H1 (cell line): ENCODE data around the gene ERVMER34-1. TPM values are rescaled to one million over a fixed set of nuclear protein-coding genes. Genes with fewer than 3 reads are reported as not detected.

Source experiments
- CTCF ChIA-PET: fragments of 300-600 bp; sonication (Branson Sonifier 250); formaldehyde crosslinking; loops from one replicate; lab custom pipeline; 2021; ENCODE audit not compliant: partially characterized antibody; lab: Charles Lee
- POLR2A ChIA-PET: fragments of 300-600 bp; sonication (Branson Sonifier 250); formaldehyde crosslinking; loops from one replicate; lab custom pipeline; 2021; ENCODE audit warnings: inconsistent platforms; ENCODE audit not compliant: partially characterized antibody; lab: Charles Lee
- DNase-seq, 2 experiments: peaks; one replicate each; pipeline versions ENCODE4 v3.0.0 to v3.0.0-alpha.2; 2010 to 2022; ENCODE audit warnings: low spot score in 2 of 2, low read depth in 1 of 2, mixed read lengths in 1 of 2
- FAIRE-seq: peaks from 2 replicates; lab custom pipeline; 2011; peaks lifted over from hg19 to GRCh38; lab: Jason Lieb, UNC
- H2AFZ ChIP-seq: 2 replicates; pipeline ENCODE4 v1.8.1; 2012; ENCODE audit warnings: low read length, inconsistent platforms
- H2AK5ac ChIP-seq: 2 replicates; pipeline ENCODE4 v1.6.1; 2013; ENCODE audit warnings: low read depth, low read length
- H2BK120ac ChIP-seq: replicated peaks from 2 replicates; pipeline ENCODE3; 2013; ENCODE audit warnings: low read depth, low read length, inconsistent platforms
- H2BK12ac ChIP-seq: 2 replicates; pipeline ENCODE4 v1.6.1; 2013; ENCODE audit warnings: low read depth, low read length
- H2BK15ac ChIP-seq: 2 replicates; pipeline ENCODE4 v1.6.1; 2013; ENCODE audit warnings: low read length
- H2BK20ac ChIP-seq: 2 replicates; pipeline ENCODE4 v1.6.1; 2013; ENCODE audit warnings: low read length
- H2BK5ac ChIP-seq: 2 replicates; pipeline ENCODE4 v1.6.1; 2013; ENCODE audit warnings: low read depth, low read length
- H3K14ac ChIP-seq: 2 replicates; pipeline ENCODE4 v1.6.1; 2013; ENCODE audit warnings: inconsistent platforms; ENCODE audit not compliant: insufficient read length
- H3K18ac ChIP-seq: 2 replicates; pipeline ENCODE4 v1.6.1; 2013; ENCODE audit warnings: low read length; ENCODE audit errors: extremely low read depth
- H3K23ac ChIP-seq: 2 replicates; pipeline ENCODE4 v1.6.1; 2013; ENCODE audit warnings: inconsistent platforms; ENCODE audit not compliant: insufficient read length
- H3K23me2 ChIP-seq: 2 replicates; pipeline ENCODE4 v1.6.1; 2013; ENCODE audit warnings: low read depth, low read length
- H3K27ac ChIP-seq: 2 replicates; pipeline ENCODE4 v1.6.1; 2011; ENCODE audit warnings: low read depth, low read length, inconsistent platforms
- H3K27me3 ChIP-seq, 4 experiments: replicated peaks in 1 of 4; 1 replicate in 1 of 4; 2 replicates in 3 of 4; pipeline versions ENCODE4 v1.6.1 to v1.8.1; 2011 to 2013; ENCODE audit warnings: low read length in 3 of 4, mild to moderate bottlenecking in 3 of 4, inconsistent platforms in 2 of 4, mixed read lengths in 2 of 4, moderate library complexity in 1 of 4; ENCODE audit not compliant: control insufficient read depth in 3 of 4, insufficient read depth in 3 of 4; ENCODE audit errors: extremely low read depth in 1 of 4
- H3K36me3 ChIP-seq, 4 experiments: 2 replicates each; pipeline versions ENCODE4 v1.6.1 to v1.8.1; 2011 to 2013; ENCODE audit warnings: mild to moderate bottlenecking in 4 of 4, low read length in 3 of 4, moderate library complexity in 2 of 4, control low read depth in 1 of 4, inconsistent platforms in 1 of 4; ENCODE audit not compliant: insufficient read depth in 4 of 4, control insufficient read depth in 2 of 4
- H3K4ac ChIP-seq: replicated peaks from 2 replicates; pipeline ENCODE3; 2013; ENCODE audit warnings: low read length, low read depth, mixed read lengths, inconsistent platforms; ENCODE audit not compliant: insufficient read length
- H3K4me1 ChIP-seq, 4 experiments: replicated peaks in 1 of 4; 1 replicate in 1 of 4; 2 replicates in 3 of 4; pipeline versions ENCODE4 v1.6.1 to v1.8.1; 2011 to 2013; ENCODE audit warnings: low read length in 3 of 4, inconsistent platforms in 2 of 4, mixed read lengths in 1 of 4; ENCODE audit not compliant: insufficient read depth in 4 of 4, control insufficient read depth in 3 of 4
- H3K4me2 ChIP-seq, 2 experiments: 2 replicates each; pipeline versions ENCODE4 v1.6.1 to v1.8.1; 2011 to 2013; ENCODE audit warnings: low read depth in 2 of 2, low read length in 2 of 2, control low read depth in 1 of 2, inconsistent platforms in 1 of 2, mild to moderate bottlenecking in 1 of 2; ENCODE audit not compliant: insufficient read depth in 1 of 2
- H3K4me3 ChIP-seq, 4 experiments: fragments of 200-600, 300-600 bp in 1 of 4; sonication (generic), shearing (Covaris generic), sonication (Bioruptor Twin) in 1 of 4; 2 replicates each; pipeline versions ENCODE4 v1.5.1 to v1.8.1; 2011 to 2016; ENCODE audit warnings: low read length in 4 of 4, low read depth in 3 of 4, control low read depth in 2 of 4, inconsistent platforms in 2 of 4, mild to moderate bottlenecking in 2 of 4, mixed read lengths in 1 of 4, moderate library complexity in 1 of 4; ENCODE audit not compliant: insufficient read depth in 2 of 4; ENCODE audit errors: extremely low read depth in 1 of 4
- H3K56ac ChIP-seq: replicated peaks from 2 replicates; pipeline ENCODE3; 2013; ENCODE audit warnings: low read depth, mild to moderate bottlenecking, mixed read lengths, low read length, inconsistent platforms; ENCODE audit not compliant: insufficient read length
- H3K79me1 ChIP-seq: 2 replicates; pipeline ENCODE4 v1.6.1; 2013; ENCODE audit warnings: low read depth, low read length, control low read depth
- H3K79me2 ChIP-seq, 2 experiments: 2 replicates each; pipeline versions ENCODE4 v1.6.1 to v1.8.1; 2012 to 2013; ENCODE audit warnings: low read length in 2 of 2, mild to moderate bottlenecking in 2 of 2, inconsistent platforms in 1 of 2; ENCODE audit not compliant: insufficient read depth in 2 of 2, control insufficient read depth in 1 of 2
- H3K9ac ChIP-seq, 4 experiments: replicated peaks in 1 of 4; 1 replicate in 1 of 4; 2 replicates in 3 of 4; pipeline versions ENCODE4 v1.6.1 to v1.8.1; 2011 to 2013; ENCODE audit warnings: low read depth in 3 of 4, low read length in 3 of 4, control low read depth in 2 of 4, mild to moderate bottlenecking in 2 of 4, moderate library complexity in 2 of 4, inconsistent platforms in 1 of 4; ENCODE audit errors: extremely low read depth in 1 of 4
- H3K9me3 ChIP-seq, 2 experiments: 2 replicates each; pipeline versions ENCODE4 v1.6.1 to v1.8.1; 2012 to 2013; ENCODE audit warnings: mild to moderate bottlenecking in 2 of 2, moderate library complexity in 2 of 2, control low read depth in 1 of 2, inconsistent platforms in 1 of 2, low read depth in 1 of 2, low read length in 1 of 2, mixed read lengths in 1 of 2; ENCODE audit not compliant: insufficient read depth in 2 of 2
- H4K20me1 ChIP-seq, 2 experiments: replicated peaks in 1 of 2; 2 replicates each; pipeline versions ENCODE3 to v1.8.1; 2011 to 2013; ENCODE audit warnings: inconsistent platforms in 2 of 2, low read length in 2 of 2, mild to moderate bottlenecking in 1 of 2; ENCODE audit not compliant: insufficient read depth in 2 of 2, control insufficient read depth in 1 of 2
- H4K5ac ChIP-seq: 2 replicates; pipeline ENCODE4 v1.6.1; 2013; ENCODE audit warnings: low read length, low read depth, mixed read lengths, inconsistent platforms; ENCODE audit not compliant: insufficient read length
- H4K8ac ChIP-seq: 2 replicates; pipeline ENCODE4 v1.8.0; 2013; ENCODE audit warnings: mild to moderate bottlenecking, moderate library complexity, low read length, inconsistent platforms; ENCODE audit not compliant: insufficient read depth; ENCODE audit errors: extremely low read depth
- H4K91ac ChIP-seq: replicated peaks from 2 replicates; pipeline ENCODE3; 2013; ENCODE audit warnings: low read length, mixed read lengths, inconsistent platforms; ENCODE audit not compliant: insufficient read length
- CBX5 ChIP-seq: fragments of 300-800, 300-1000 bp; sonication (generic); IDR thresholded peaks from 2 replicates; pipeline ENCODE4 v1.7.1; 2016; ENCODE audit warnings: antibody characterized with exemption, low read length, low read depth
- MAX ChIP-seq: IDR thresholded peaks from 2 replicates; pipeline ENCODE4 v1.6.1; 2012; ENCODE audit warnings: inconsistent platforms
- POLR2A ChIP-seq, 2 experiments: IDR thresholded peaks; 1 replicate in 1 of 2; 2 replicates in 1 of 2; pipeline ENCODE4 v1.6.1; 2011; ENCODE audit warnings: low read depth in 2 of 2, low read length in 2 of 2, mild to moderate bottlenecking in 2 of 2; ENCODE audit errors: control extremely low read depth in 1 of 2
- POLR2AphosphoS5 ChIP-seq: IDR thresholded peaks from 2 replicates; pipeline ENCODE4 v1.6.1; 2011; ENCODE audit warnings: low read depth, low read length
- SAP30 ChIP-seq: fragments of 300-600 bp; sonication (generic); IDR thresholded peaks from 2 replicates; pipeline ENCODE4 v1.7.1; 2012; ENCODE audit warnings: low read length, moderate library complexity, mild to moderate bottlenecking, inconsistent platforms; ENCODE audit not compliant: insufficient read depth, insufficient replicate concordance
- SIN3A ChIP-seq, 2 experiments: IDR thresholded peaks in 1 of 2; conservative IDR thresholded peaks in 1 of 2; 2 replicates each; pipeline ENCODE4 v1.6.1; 2011 to 2012; ENCODE audit warnings: low read length in 2 of 2, improper control_type of control experiment in 1 of 2, low read depth in 1 of 2, mild to moderate bottlenecking in 1 of 2
- SRF ChIP-seq: IDR thresholded peaks from 2 replicates; pipeline ENCODE4 v1.6.1; 2011; ENCODE audit warnings: mild to moderate bottlenecking, low read depth, low read length, moderate library complexity
- WGBS, 2 experiments: shearing (Covaris generic) in 1 of 2; methylation state at CpG; one replicate each; pipeline versions ENCODE4 v1.1.6 to v1.1.7; 2013 to 2015; ENCODE audit warnings: low lambda C conversion rate in 2 of 2, mixed read lengths in 2 of 2, inconsistent platforms in 1 of 2, low coverage in 1 of 2, missing lambda C conversion rate in 1 of 2; ENCODE audit not compliant: insufficient replicate concordance in 2 of 2, insufficient coverage in 1 of 2, insufficient read length in 1 of 2; ENCODE audit errors: extremely low coverage in 1 of 2, missing lambda C conversion rate in 1 of 2; 5-methylcytosine and 5-hydroxymethylcytosine counted together
- polyA plus RNA-seq, 7 experiments: library from polyadenylated mRNA; depleted of rRNA in 3 of 7; stranded (reverse) in 5 of 7; unstranded in 2 of 7; fragments of >200 nt in 5 of 7; fragments of 200-250 nt in 2 of 7; gene quantifications; 1 replicate in 5 of 7; 2 replicates in 1 of 7; 4 replicates in 1 of 7; pipeline versions ENCODE4 v1.2.1 to v1.2.3, GENCODE V29; 2011 to 2013; ENCODE audit warnings: missing spikeins in 2 of 7, mixed read lengths in 2 of 7
- total RNA-seq: library from RNA; stranded (reverse); fragmentation: NEBNext Ultra II Directional; extraction: Animal tissue kit (Norgen Biotek cat#: 25700); gene quantifications from 2 replicates; pipeline ENCODE4 v1.2.1, GENCODE V29; 2021

The ERVMER34-1 gene
- total and polyA plus RNA-seq, 2 of the 8 experiments (the other 6 are each of a cell fraction or from before 2014, with no cell fraction given) = 14.2 to 34.3 TPM

GRCh38 chr4:52713456-52713937, 37.7 kb downstream of the ERVMER34-1 start:
- no peaks in the 10 kb centered on the region for H3K27me3 ChIP-seq
- H3K9me3 ChIP-seq = no peaks in the 10 kb centered on the region
- H3K27ac ChIP-seq = peak overlapping the region; percentile 94; the same call in 1 of the 2 replicates
- H3K4me2 ChIP-seq = peak overlapping the region; percentile 78 to 92
- H2BK120ac ChIP-seq = no peak overlapping the region
- no peak overlapping the region for H3K4ac ChIP-seq
- no peak overlapping the region for H3K18ac ChIP-seq
- H3K14ac ChIP-seq = no peak overlapping the region
- H3K79me1 ChIP-seq = peaks cover 5% of the 10 kb centered on the region; the same call in 1 of the 2 replicates
- CTCF ChIA-PET = interaction anchor here (1.1 to 2.0 kb wide), 5 partner anchors 148 to 342 kb away, joined by 3 to 7 read pairs (median 4); no protein-coding TSS in a partner anchor
- H3K79me2 ChIP-seq = peaks cover 4 to 29% of the 10 kb centered on the region in 2 experiments; a peak in 3 of 4 replicates
- H3K36me3 ChIP-seq = peaks cover 12 to 51% (median 35%) of the 10 kb centered on the region in 4 experiments
- H4K5ac ChIP-seq = no peak overlapping the region
- no peak overlapping the region for H2BK20ac ChIP-seq
- POLR2A ChIA-PET = interaction anchor here (0.6 to 3.7 kb wide), 41 partner anchors 8 to 342 kb away, joined by 3 to 99 read pairs (median 5); partner anchors contain the start of genes ERVMER34-1, RASL11B and USP46
- peak overlapping the region; percentile 45 to 98 (median 73); a peak in 6 of 7 replicates for H3K9ac ChIP-seq
- peak overlapping the region; percentile 87 to 96 (median 92) for H3K4me3 ChIP-seq
- no peak overlapping the region for H2BK12ac ChIP-seq
- peaks cover 3 to 15% (median 10%) of the 10 kb centered on the region in 4 experiments; a peak in 6 of 7 replicates for H3K4me1 ChIP-seq
- DNase-seq = no peak
- H4K8ac ChIP-seq = no peak overlapping the region; the same call in 1 of the 2 replicates
- H4K91ac ChIP-seq = no peak overlapping the region
- no peak overlapping the region; the same call in 1 of the 2 replicates for H2AK5ac ChIP-seq
- H4K20me1 ChIP-seq = peaks cover 0 to 5% of the 10 kb centered on the region in 2 experiments
- peak; percentile 90 for TF ChIP-seq POLR2AphosphoS5
- peak; percentile 32; the same call in 1 of the 2 replicates for TF ChIP-seq MAX
- TF ChIP-seq POLR2A (IDR thresholded peaks at IDR 0.05; ENCODE audit: control extremely low read depth in 1 of 2, low read depth in 2 of 2, low read length in 2 of 2) = peak; percentile 11 to 49; a peak in 2 of 3 replicates
- TF ChIP-seq SIN3A (conservative IDR thresholded peaks at IDR 0.05 in 1 of 2, IDR thresholded peaks at IDR 0.05 in 1 of 2; ENCODE audit: low read depth in 1 of 2, low read length in 2 of 2) = 0 out of 4 replicates have a peak, but pooled peaks of 1 of the 2 experiments have one; percentile 45
- peak; percentile 81 for TF ChIP-seq SAP30
- TF ChIP-seq SRF = no peak
- no peak for TF ChIP-seq CBX5
- no peak overlapping the region for H2BK15ac ChIP-seq
- no peak overlapping the region for H2AFZ ChIP-seq
- 32% methylated on average over 12 of the region's 12 CpGs; no CpG with 5 or more reads in 1 of the 2 experiments for WGBS, 2 experiments
- peaks cover 17% of the 10 kb centered on the region for H3K23me2 ChIP-seq
- H3K23ac ChIP-seq = no peak overlapping the region
- no peak overlapping the region for H3K56ac ChIP-seq
- FAIRE-seq = no peak
- peak overlapping the region; percentile 69; the same call in 1 of the 2 replicates for H2BK5ac ChIP-seq
